Liver (tissue), 9 donors: Measurements from ENCODE around the gene SIK3. TPM values are rescaled to one million over a fixed set of nuclear protein-coding genes. Genes with fewer than 3 reads are reported as not detected.

Experiments
- DNase-seq: peaks from one replicate; pipeline ENCODE4 v3.0.0-alpha.2; 2017; ENCODE audit warnings: low spot score
- H3K27ac ChIP-seq, 2 donors: one replicate each; pipeline ENCODE4 v1.7.0; 2013; ENCODE audit warnings: inconsistent platforms in 2 of 2, low read length in 2 of 2, control low read depth in 1 of 2, low read depth in 1 of 2, mild to moderate bottlenecking in 1 of 2
- H3K27me3 ChIP-seq, 4 donors: one replicate each; pipeline versions ENCODE4 v1.6.1 to v1.7.0; 2013; ENCODE audit warnings: low read length in 3 of 4, inconsistent platforms in 1 of 4, mild to moderate bottlenecking in 1 of 4, moderate library complexity in 1 of 4; ENCODE audit not compliant: control insufficient read depth in 4 of 4, insufficient read depth in 4 of 4
- H3K36me3 ChIP-seq, 4 donors: one replicate each; pipeline versions ENCODE4 v1.6.1 to v1.7.0; 2013; ENCODE audit warnings: low read length in 3 of 4, mild to moderate bottlenecking in 3 of 4, low read depth in 1 of 4, moderate library complexity in 1 of 4; ENCODE audit not compliant: control insufficient read depth in 4 of 4, insufficient read depth in 3 of 4
- H3K4me1 ChIP-seq, 4 donors: one replicate each; pipeline versions ENCODE4 v1.6.1 to v1.7.0; 2013; ENCODE audit warnings: low read length in 3 of 4, mild to moderate bottlenecking in 3 of 4, moderate library complexity in 1 of 4; ENCODE audit not compliant: control insufficient read depth in 4 of 4, insufficient read depth in 4 of 4
- H3K4me3 ChIP-seq, 3 donors: one replicate each; pipeline versions ENCODE4 v1.6.1 to v1.7.0; 2013; ENCODE audit warnings: low read length in 3 of 3, control low read depth in 1 of 3, low read depth in 1 of 3, mild to moderate bottlenecking in 1 of 3
- H3K9ac ChIP-seq, 2 donors: one replicate each; pipeline ENCODE4 v1.7.0; 2013; ENCODE audit warnings: low read length in 2 of 2, mild to moderate bottlenecking in 2 of 2, moderate library complexity in 2 of 2, control low read depth in 1 of 2, low read depth in 1 of 2
- H3K9me3 ChIP-seq, 4 donors: one replicate each; pipeline versions ENCODE4 v1.6.1 to v1.7.0; 2013; ENCODE audit warnings: low read length in 3 of 4; ENCODE audit not compliant: control insufficient read depth in 4 of 4
- ATF3 ChIP-seq: IDR thresholded peaks from 2 replicates; pipeline ENCODE4 v1.6.1; 2016; ENCODE audit warnings: antibody characterized with exemption
- CTCF ChIP-seq: fragments of 150-350 bp; IDR thresholded peaks from 2 replicates; pipeline ENCODE4 v1.5.1; 2017; ENCODE audit warnings: improper control_type of control experiment, low read depth, low read length; ENCODE audit not compliant: missing input control
- EGR1 ChIP-seq, 2 donors: IDR thresholded peaks; 2 replicates each; pipeline ENCODE4 v1.6.1; 2016 to 2018; ENCODE audit warnings: antibody characterized with exemption in 2 of 2, low read depth in 2 of 2
- FOXA1 ChIP-seq: IDR thresholded peaks from 2 replicates; pipeline ENCODE4 v1.6.1; 2016; ENCODE audit warnings: antibody characterized with exemption
- FOXA2 ChIP-seq: IDR thresholded peaks from 2 replicates; pipeline ENCODE4 v1.6.1; 2016; ENCODE audit warnings: antibody characterized with exemption
- HNF4A ChIP-seq, 2 donors: conservative IDR thresholded peaks; 2 replicates each; pipeline ENCODE4 v1.6.1; 2016; ENCODE audit warnings: antibody characterized with exemption in 2 of 2, mild to moderate bottlenecking in 2 of 2
- HNF4G ChIP-seq: IDR thresholded peaks from 2 replicates; pipeline ENCODE4 v1.6.1; 2016; ENCODE audit warnings: antibody characterized with exemption
- JUND ChIP-seq, 2 donors: IDR thresholded peaks; 2 replicates each; pipeline ENCODE4 v1.6.1; 2016; ENCODE audit warnings: antibody characterized with exemption in 2 of 2
- MAX ChIP-seq: IDR thresholded peaks from 2 replicates; pipeline ENCODE4 v1.6.1; 2016; ENCODE audit warnings: antibody characterized with exemption
- RAD21 ChIP-seq, 2 donors: IDR thresholded peaks; 2 replicates each; pipeline ENCODE4 v1.6.1; 2016; ENCODE audit warnings: antibody characterized with exemption in 2 of 2, mild to moderate bottlenecking in 2 of 2
- RXRA ChIP-seq, 2 donors: IDR thresholded peaks; 2 replicates each; pipeline ENCODE4 v1.6.1; 2017 to 2018; ENCODE audit warnings: antibody characterized with exemption in 2 of 2, mild to moderate bottlenecking in 1 of 2
- TAF1 ChIP-seq: conservative IDR thresholded peaks from 2 replicates; pipeline ENCODE4 v1.6.1; 2016; ENCODE audit warnings: antibody characterized with exemption, mild to moderate bottlenecking
- WGBS: extraction: QIAGEN DNeasy Blood & Tissue Kit; methylation state at CpG from one replicate; pipeline ENCODE4 v1.1.7; 2013; 5-methylcytosine and 5-hydroxymethylcytosine counted together
- polyA plus RNA-seq, 2 donors: library from polyadenylated mRNA; stranded (reverse) in 1 of 2; unstranded in 1 of 2; fragments of 200-250 nt in 1 of 2; fragments of >200 nt in 1 of 2; fragmentation: Nextera tagmentation in 1 of 2; extraction: Ambion mirVana in 1 of 2; gene quantifications; one replicate each; pipeline versions ENCODE4 v1.2.1 to v1.2.3, GENCODE V29; 2013 to 2015
- total RNA-seq, 2 donors: library from RNA; depleted of rRNA; stranded (reverse); fragments of >200 nt; gene quantifications; one replicate each; pipeline ENCODE4 v1.2.3, GENCODE V29; 2014
- TF ChIP-seq, protein P1 (sequence below): IDR thresholded peaks from 2 replicates; pipeline ENCODE4 v1.6.1; 2016; ENCODE audit warnings: antibody characterized with exemption
- donor health status: healthy.
- donor health status: healthy.
- donor health status: healthy.
- donor health status: healthy.
- donor health status: healthy.

SIK3 gene
- total and polyA plus RNA-seq, 4 donors, result 6.9 to 52.4 (median 14.4) TPM

GRCh38 chr11:116876656-116877055 is 221.6 kb downstream of the SIK3 start (continued):
- TF ChIP-seq CTCF (no peak), MAX (no peak)

- no peak for DNase-seq
- H3K27ac ChIP-seq, result no peak overlapping the region
- no peaks in the 10 kb centered on the region for H3K27me3 ChIP-seq
- H3K36me3 ChIP-seq, result peaks cover 11 to 56% (median 39%) of the 10 kb centered on the region in 4 donors
- H3K4me1 ChIP-seq, result peaks cover under 1 to 12% (median 6%) of the 10 kb centered on the region in 4 donors
- no peaks in the 10 kb centered on the region for H3K9me3 ChIP-seq
- no peak for TF ChIP-seq HNF4G
- no peak for TF ChIP-seq HNF4A (conservative IDR thresholded peaks at IDR 0.05)
- TF ChIP-seq RXRA (IDR thresholded peaks at IDR 0.05), result no peak
- TF ChIP-seq TAF1, result no peak
- no peak for TF ChIP-seq ATF3
- TF ChIP-seq, protein P1, sequence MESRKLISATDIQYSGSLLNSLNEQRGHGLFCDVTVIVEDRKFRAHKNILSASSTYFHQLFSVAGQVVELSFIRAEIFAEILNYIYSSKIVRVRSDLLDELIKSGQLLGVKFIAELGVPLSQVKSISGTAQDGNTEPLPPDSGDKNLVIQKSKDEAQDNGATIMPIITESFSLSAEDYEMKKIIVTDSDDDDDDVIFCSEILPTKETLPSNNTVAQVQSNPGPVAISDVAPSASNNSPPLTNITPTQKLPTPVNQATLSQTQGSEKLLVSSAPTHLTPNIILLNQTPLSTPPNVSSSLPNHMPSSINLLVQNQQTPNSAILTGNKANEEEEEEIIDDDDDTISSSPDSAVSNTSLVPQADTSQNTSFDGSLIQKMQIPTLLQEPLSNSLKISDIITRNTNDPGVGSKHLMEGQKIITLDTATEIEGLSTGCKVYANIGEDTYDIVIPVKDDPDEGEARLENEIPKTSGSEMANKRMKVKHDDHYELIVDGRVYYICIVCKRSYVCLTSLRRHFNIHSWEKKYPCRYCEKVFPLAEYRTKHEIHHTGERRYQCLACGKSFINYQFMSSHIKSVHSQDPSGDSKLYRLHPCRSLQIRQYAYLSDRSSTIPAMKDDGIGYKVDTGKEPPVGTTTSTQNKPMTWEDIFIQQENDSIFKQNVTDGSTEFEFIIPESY, result no peak
- TF ChIP-seq JUND (IDR thresholded peaks at IDR 0.05), result no peak
- TF ChIP-seq FOXA1, result no peak
- TF ChIP-seq RAD21 (IDR thresholded peaks at IDR 0.05), result no peak
- no peak for TF ChIP-seq FOXA2
- no peak overlapping the region for H3K4me3 ChIP-seq
- H3K9ac ChIP-seq, result no peak overlapping the region
- 98% methylated on average over 7 of the region's 7 CpGs for WGBS
Observed at GRCh38 chr11:116875194-116875593, 223.0 kb downstream of the SIK3 start.

DNA sequence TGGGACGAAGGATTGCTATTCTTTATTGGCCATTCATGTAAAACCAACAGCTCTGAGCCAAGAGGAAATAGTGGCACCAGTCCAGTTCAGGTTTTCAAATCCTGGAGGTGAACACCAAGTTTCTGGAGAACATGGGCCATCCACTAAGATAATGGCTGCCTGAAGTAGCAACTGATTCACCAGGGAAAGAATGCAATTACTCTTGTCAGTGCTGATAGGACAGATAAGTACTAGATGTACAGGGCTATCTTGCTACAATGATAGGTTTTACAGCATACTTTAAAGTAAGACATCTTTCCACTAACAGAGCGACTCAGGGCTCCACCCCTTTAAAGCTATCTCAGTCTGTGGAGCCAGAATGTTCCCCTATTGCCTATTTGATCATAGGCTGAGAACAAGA is 224.0 kb downstream of the SIK3 start:
- WGBS, result 88% methylated on average over 2 of the region's 2 CpGs
- H3K36me3 ChIP-seq, result peaks cover 11 to 65% (median 45%) of the 10 kb centered on the region in 4 donors
- H3K9me3 ChIP-seq, result no peaks in the 10 kb centered on the region
- TF ChIP-seq ATF3 (no peak), CTCF (no peak), EGR1 (IDR thresholded peaks at IDR 0.05; ENCODE audit: low read depth in 2 of 2) (no peak)
- TF ChIP-seq, protein P1, result no peak
- H3K4me3 ChIP-seq, result no peak overlapping the region
- H3K9ac ChIP-seq, result no peak overlapping the region
- DNase-seq, result no peak
- H3K27ac ChIP-seq, result no peak overlapping the region
- H3K27me3 ChIP-seq, result no peaks in the 10 kb centered on the region
- peaks cover 2 to 17% (median 11%) of the 10 kb centered on the region in 4 donors for H3K4me1 ChIP-seq
